ENCODE measurements around the gene MAMSTR. TPM values are rescaled to one million over a fixed set of nuclear protein-coding genes. Genes with fewer than 3 reads are reported as not detected.

MAMSTR gene
- total and polyA plus RNA-seq, 9 of the 15 experiments (the other 6 are each of a cell fraction or from before 2014, with no cell fraction given): 0.08 to 1.00 (median 0.40) TPM; not detected in 1

DNA sequence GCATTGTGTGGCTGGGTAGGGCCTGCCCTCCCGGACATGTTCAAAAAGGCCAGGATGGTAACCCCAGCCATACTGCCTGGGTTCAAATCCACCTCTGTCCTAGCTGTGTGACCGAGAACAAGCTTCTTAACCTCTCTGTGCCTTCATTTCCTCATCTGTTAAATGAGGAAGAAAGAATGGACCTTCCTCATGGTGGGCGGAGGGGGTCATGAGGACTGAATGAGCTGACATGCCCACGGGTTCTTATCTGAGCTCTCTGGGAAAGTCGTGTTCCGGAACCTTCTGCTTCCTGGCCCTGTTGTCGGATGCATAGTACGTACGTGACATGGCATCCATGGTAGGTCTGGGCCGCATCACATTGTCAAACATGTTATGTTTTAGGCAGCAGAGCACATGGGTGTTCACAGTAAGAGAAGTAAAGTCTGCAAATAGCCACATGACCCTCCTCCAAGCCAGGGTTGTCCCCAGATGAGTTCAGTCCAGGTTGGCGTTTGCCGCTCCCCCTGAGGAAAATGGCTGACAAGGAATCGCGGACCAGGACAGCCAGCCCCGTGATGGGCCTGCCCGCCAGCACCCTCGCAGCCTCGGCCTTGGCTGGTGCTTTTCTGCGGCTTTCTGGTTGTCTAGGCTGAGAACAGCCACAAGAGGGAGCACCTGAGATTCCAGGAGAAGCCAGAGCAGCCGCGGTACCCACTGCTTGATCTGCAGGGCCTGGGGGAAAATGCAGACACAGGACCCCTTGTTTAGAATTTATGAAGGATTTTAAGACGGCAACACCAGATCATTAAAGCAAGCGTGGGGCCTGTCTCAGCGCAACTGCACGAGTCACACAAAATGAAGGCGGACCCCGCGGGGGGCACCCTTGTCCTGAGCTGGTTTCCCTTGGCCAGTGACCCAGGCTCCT lies 44.4 kb downstream of the MAMSTR start (continued):
- peak; percentile 64; the same call in 1 of the 2 replicates for TF ChIP-seq ZNF121 (CRISPR knock-in tag; conservative IDR thresholded peaks at IDR 0.05)
- TF ChIP-seq, protein P1, sequence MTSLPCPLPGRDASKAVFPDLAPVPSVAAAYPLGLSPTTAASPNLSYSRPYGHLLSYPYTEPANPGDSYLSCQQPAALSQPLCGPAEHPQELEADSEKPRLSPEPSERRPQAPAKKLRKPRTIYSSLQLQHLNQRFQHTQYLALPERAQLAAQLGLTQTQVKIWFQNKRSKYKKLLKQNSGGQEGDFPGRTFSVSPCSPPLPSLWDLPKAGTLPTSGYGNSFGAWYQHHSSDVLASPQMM (CRISPR knock-in tag; IDR thresholded peaks at IDR 0.05): no peak
- TF ChIP-seq, protein P2, sequence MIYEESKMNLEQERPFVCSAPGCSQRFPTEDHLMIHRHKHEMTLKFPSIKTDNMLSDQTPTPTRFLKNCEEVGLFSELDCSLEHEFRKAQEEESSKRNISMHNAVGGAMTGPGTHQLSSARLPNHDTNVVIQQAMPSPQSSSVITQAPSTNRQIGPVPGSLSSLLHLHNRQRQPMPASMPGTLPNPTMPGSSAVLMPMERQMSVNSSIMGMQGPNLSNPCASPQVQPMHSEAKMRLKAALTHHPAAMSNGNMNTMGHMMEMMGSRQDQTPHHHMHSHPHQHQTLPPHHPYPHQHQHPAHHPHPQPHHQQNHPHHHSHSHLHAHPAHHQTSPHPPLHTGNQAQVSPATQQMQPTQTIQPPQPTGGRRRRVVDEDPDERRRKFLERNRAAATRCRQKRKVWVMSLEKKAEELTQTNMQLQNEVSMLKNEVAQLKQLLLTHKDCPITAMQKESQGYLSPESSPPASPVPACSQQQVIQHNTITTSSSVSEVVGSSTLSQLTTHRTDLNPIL (CRISPR knock-in tag; IDR thresholded peaks at IDR 0.05): no peak
- no peak for TF ChIP-seq ZNF175 (CRISPR knock-in tag; IDR thresholded peaks at IDR 0.05; ENCODE audit: low read depth)
- TF ChIP-seq IFI16 (CRISPR knock-in tag; IDR thresholded peaks at IDR 0.05): no peak
- TF ChIP-seq, protein P3, sequence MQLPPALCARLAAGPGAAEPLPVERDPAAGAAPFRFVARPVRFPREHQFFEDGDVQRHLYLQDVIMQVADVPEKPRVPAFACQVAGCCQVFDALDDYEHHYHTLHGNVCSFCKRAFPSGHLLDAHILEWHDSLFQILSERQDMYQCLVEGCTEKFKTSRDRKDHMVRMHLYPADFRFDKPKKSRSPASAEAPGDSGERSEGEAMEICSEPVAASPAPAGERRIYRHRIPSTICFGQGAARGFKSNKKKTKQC (CRISPR knock-in tag; IDR thresholded peaks at IDR 0.05): 0 out of 2 replicates have a peak, but pooled peaks have one; percentile 53
- no peak for TF ChIP-seq ZNF75A (CRISPR knock-in tag; IDR thresholded peaks at IDR 0.05)
- TF ChIP-seq MAZ (CRISPR knock-in tag; conservative IDR thresholded peaks at IDR 0.05 in 1 of 2, IDR thresholded peaks at IDR 0.05 in 1 of 2): peak in 1 of 2 experiments; percentile 69; a peak in 2 of 4 replicates
- peak; percentile 94 for TF ChIP-seq SMC3 (conservative IDR thresholded peaks at IDR 0.05; ENCODE audit: insufficient read depth, low read depth, low read length)
- TF ChIP-seq RFX1 (IDR thresholded peaks at IDR 0.05): no peak
- TF ChIP-seq TFAM (CRISPR knock-in tag; conservative IDR thresholded peaks at IDR 0.05): no peak
- TF ChIP-seq ZNF263 (CRISPR knock-in tag; IDR thresholded peaks at IDR 0.05; ENCODE audit: borderline replicate concordance): peak; percentile 78; the same call in 1 of the 2 replicates
- no peak for TF ChIP-seq RBM15 (IDR thresholded peaks at IDR 0.05; ENCODE audit: insufficient read depth, low read length)
- no peak for TF ChIP-seq JUN (IDR thresholded peaks at IDR 0.05; ENCODE audit: borderline replicate concordance, low read depth, low read length)
- peak; percentile 26; the same call in 1 of the 2 replicates for TF ChIP-seq JUN (CRISPR knock-in tag; IDR thresholded peaks at IDR 0.05; ENCODE audit: borderline replicate concordance)
- no peak for TF ChIP-seq TAF1 (IDR thresholded peaks at IDR 0.05; ENCODE audit: control insufficient read depth, extremely low read depth, insufficient read depth, low read length, severe bottlenecking)
- TF ChIP-seq KAT8 (IDR thresholded peaks at IDR 0.05; ENCODE audit: low read depth): no peak
- TF ChIP-seq ELF2 (CRISPR knock-in tag; IDR thresholded peaks at IDR 0.05): no peak
- TF ChIP-seq FOXP1 (CRISPR knock-in tag; IDR thresholded peaks at IDR 0.05): 0 out of 2 replicates have a peak, but pooled peaks have one; percentile 70

Measured in K562 (cell line).